Adrenal gland (tissue), 5 donors: Measurements from ENCODE around the gene GPR68.

ENCODE experiments used
- CTCF ChIP-seq, 6 experiments: fragments of 450-650 bp in 4 of 6; fragments of 200-600 bp in 2 of 6; sonication (generic) in 1 of 6; IDR thresholded peaks; 1 replicate in 5 of 6; 2 replicates in 1 of 6; pipeline versions ENCODE4 v1.5.1 to v1.8.0; 2016 to 2021; ENCODE audit warnings: antibody characterized with exemption in 6 of 6, mild to moderate bottlenecking in 2 of 6, moderate library complexity in 1 of 6
- POLR2A ChIP-seq, 2 donors: fragments of 450-650 bp; IDR thresholded peaks; one replicate each; pipeline ENCODE4 v1.6.1; 2017; ENCODE audit warnings: antibody characterized with exemption in 2 of 2, mild to moderate bottlenecking in 2 of 2, moderate library complexity in 1 of 2
- donor health status: DM: no; HTN: no; CAD: no.

GRCh38 chr14:91202234-91202974 is 42.1 kb downstream of the GPR68 start:
- TF ChIP-seq POLR2A (IDR thresholded peaks at IDR 0.05) (no peak), CTCF (IDR thresholded peaks at IDR 0.05) (no peak)
